Measurements from ENCODE around the gene NGDN.

GRCh38 chr14:23423657-23424056 lies 45.8 kb upstream of the NGDN start:
- TF ChIP-seq CTCF (IDR thresholded peaks at IDR 0.05): no peak
- no peak for TF ChIP-seq POLR2A (IDR thresholded peaks at IDR 0.05)
